GM12878 (cell line): ENCODE results near the gene EPB41. TPM values are rescaled to one million over a fixed set of nuclear protein-coding genes. Genes with fewer than 3 reads are reported as not detected.
A peak's percentile ranks its signal among the peaks of the same experiment; 100 is the strongest.

ENCODE experiments used
- CBFB ChIP-seq: IDR thresholded peaks from 2 replicates; pipeline ENCODE4 v1.6.1; 2016; ENCODE audit warnings: antibody characterized with exemption, low read depth
- CHD2 ChIP-seq: IDR thresholded peaks from 2 replicates; pipeline ENCODE4 v1.6.1; 2011; ENCODE audit warnings: low read depth, low read length, improper control_type of control experiment, borderline replicate concordance
- EZH2 ChIP-seq: IDR thresholded peaks from 2 replicates; pipeline ENCODE4 v1.6.1; 2012; ENCODE audit warnings: low read depth, mild to moderate bottlenecking, control low read depth, inconsistent platforms, low read length, borderline replicate concordance; ENCODE audit not compliant: control insufficient read depth
- LARP7 ChIP-seq: fragments of 450-650 bp; IDR thresholded peaks from 2 replicates; pipeline ENCODE4 v1.6.1; 2017; ENCODE audit warnings: mild to moderate bottlenecking
- PBX3 ChIP-seq: IDR thresholded peaks from 2 replicates; pipeline ENCODE4 v1.6.1; 2011; ENCODE audit warnings: mild to moderate bottlenecking, low read depth, low read length, moderate library complexity; ENCODE audit not compliant: insufficient replicate concordance
- RELA ChIP-seq: fragments of 450-650 bp; IDR thresholded peaks from 2 replicates; pipeline ENCODE4 v1.8.0; 2014; ENCODE audit warnings: borderline replicate concordance; ENCODE audit not compliant: partially characterized antibody
- SRF ChIP-seq, 2 experiments: IDR thresholded peaks; 2 replicates each; pipeline ENCODE4 v1.6.1; 2011; ENCODE audit warnings: low read depth in 2 of 2, low read length in 2 of 2, mild to moderate bottlenecking in 1 of 2, moderate library complexity in 1 of 2
- TCF7 ChIP-seq: IDR thresholded peaks from 2 replicates; pipeline ENCODE4 v1.6.1; 2014; ENCODE audit warnings: antibody characterized with exemption, borderline replicate concordance
- ZBTB4 ChIP-seq: fragments of 450-650 bp; formaldehyde crosslinking; IDR thresholded peaks from 2 replicates; pipeline ENCODE4 v1.4.0; 2022; ENCODE audit warnings: mild to moderate bottlenecking, moderate library complexity
- ZNF687 ChIP-seq: fragments of 450-650 bp; IDR thresholded peaks from 2 replicates; pipeline ENCODE4 v1.6.1; 2017; ENCODE audit warnings: mild to moderate bottlenecking, moderate library complexity
- polyA plus RNA-seq, 11 experiments: library from polyadenylated mRNA; depleted of rRNA in 4 of 11; unstranded in 6 of 11; stranded (reverse) in 5 of 11; fragments of >200 nt; fragmentation: Nextera tagmentation in 4 of 11; fragmentation: Illumina TruSeq in 1 of 11; extraction: Ambion mirVana in 4 of 11; extraction: Trizol in 1 of 11; gene quantifications; 1 replicate in 1 of 11; 2 replicates in 10 of 11; pipeline versions ENCODE4 v1.2.1 to v1.2.3, GENCODE V29; 2011 to 2016; ENCODE audit warnings: inconsistent platforms in 2 of 11, missing spikeins in 2 of 11, low read depth in 1 of 11
- total RNA-seq, 4 experiments: library from RNA; depleted of rRNA in 3 of 4; stranded (reverse); fragments of >200 nt in 3 of 4; fragmentation: Illumina TruSeq in 1 of 4; extraction: Trizol in 1 of 4; gene quantifications; 2 replicates each; pipeline versions ENCODE4 v1.2.1 to v1.2.3, GENCODE V29; 2013 to 2021
- TF ChIP-seq, protein P1 (sequence below): fragments of 450-650 bp; formaldehyde crosslinking; IDR thresholded peaks from 2 replicates; pipeline ENCODE4 v1.5.0; 2022; ENCODE audit warnings: mild to moderate bottlenecking, missing genetic modification characterization
- TF ChIP-seq, protein P2 (sequence below): fragments of 450-650 bp; IDR thresholded peaks from 2 replicates; pipeline ENCODE4 v1.6.1; 2018; ENCODE audit warnings: borderline replicate concordance, mild to moderate bottlenecking; ENCODE audit not compliant: partially characterized antibody

EPB41 gene
- total and polyA plus RNA-seq, 10 of the 15 experiments (the other 5 are each of a cell fraction or from before 2014, with no cell fraction given) = 1.1 to 77.6 (median 58.8) TPM

- TF ChIP-seq ZBTB4 (no peak), LARP7 (peak; percentile 93), CBFB (no peak), CHD2 (0 out of 2 replicates have a peak, but pooled peaks have one; percentile 35), SRF (IDR thresholded peaks at IDR 0.05; ENCODE audit: low read depth in 2 of 2, low read length in 2 of 2) (no peak), EZH2 (no peak), TCF7 (no peak), PBX3 (no peak), RELA (no peak), ZNF687 (0 out of 2 replicates have a peak, but pooled peaks have one; percentile 39)
- TF ChIP-seq, protein P1, sequence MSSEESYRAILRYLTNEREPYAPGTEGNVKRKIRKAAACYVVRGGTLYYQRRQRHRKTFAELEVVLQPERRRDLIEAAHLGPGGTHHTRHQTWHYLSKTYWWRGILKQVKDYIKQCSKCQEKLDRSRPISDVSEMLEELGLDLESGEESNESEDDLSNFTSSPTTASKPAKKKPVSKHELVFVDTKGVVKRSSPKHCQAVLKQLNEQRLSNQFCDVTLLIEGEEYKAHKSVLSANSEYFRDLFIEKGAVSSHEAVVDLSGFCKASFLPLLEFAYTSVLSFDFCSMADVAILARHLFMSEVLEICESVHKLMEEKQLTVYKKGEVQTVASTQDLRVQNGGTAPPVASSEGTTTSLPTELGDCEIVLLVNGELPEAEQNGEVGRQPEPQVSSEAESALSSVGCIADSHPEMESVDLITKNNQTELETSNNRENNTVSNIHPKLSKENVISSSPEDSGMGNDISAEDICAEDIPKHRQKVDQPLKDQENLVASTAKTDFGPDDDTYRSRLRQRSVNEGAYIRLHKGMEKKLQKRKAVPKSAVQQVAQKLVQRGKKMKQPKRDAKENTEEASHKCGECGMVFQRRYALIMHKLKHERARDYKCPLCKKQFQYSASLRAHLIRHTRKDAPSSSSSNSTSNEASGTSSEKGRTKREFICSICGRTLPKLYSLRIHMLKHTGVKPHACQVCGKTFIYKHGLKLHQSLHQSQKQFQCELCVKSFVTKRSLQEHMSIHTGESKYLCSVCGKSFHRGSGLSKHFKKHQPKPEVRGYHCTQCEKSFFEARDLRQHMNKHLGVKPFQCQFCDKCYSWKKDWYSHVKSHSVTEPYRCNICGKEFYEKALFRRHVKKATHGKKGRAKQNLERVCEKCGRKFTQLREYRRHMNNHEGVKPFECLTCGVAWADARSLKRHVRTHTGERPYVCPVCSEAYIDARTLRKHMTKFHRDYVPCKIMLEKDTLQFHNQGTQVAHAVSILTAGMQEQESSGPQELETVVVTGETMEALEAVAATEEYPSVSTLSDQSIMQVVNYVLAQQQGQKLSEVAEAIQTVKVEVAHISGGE (CRISPR knock-in tag) = no peak
- TF ChIP-seq, protein P2, sequence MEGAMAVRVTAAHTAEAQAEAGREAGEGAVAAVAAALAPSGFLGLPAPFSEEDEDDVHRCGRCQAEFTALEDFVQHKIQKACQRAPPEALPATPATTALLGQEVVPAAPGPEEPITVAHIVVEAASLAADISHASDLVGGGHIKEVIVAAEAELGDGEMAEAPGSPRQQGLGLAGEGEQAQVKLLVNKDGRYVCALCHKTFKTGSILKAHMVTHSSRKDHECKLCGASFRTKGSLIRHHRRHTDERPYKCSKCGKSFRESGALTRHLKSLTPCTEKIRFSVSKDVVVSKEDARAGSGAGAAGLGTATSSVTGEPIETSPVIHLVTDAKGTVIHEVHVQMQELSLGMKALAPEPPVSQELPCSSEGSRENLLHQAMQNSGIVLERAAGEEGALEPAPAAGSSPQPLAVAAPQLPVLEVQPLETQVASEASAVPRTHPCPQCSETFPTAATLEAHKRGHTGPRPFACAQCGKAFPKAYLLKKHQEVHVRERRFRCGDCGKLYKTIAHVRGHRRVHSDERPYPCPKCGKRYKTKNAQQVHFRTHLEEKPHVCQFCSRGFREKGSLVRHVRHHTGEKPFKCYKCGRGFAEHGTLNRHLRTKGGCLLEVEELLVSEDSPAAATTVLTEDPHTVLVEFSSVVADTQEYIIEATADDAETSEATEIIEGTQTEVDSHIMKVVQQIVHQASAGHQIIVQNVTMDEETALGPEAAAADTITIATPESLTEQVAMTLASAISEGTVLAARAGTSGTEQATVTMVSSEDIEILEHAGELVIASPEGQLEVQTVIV = no peak
Measured at GRCh38 chr1:28914228-28915030, at the start of gene EPB41 (continued).
